Thyroid gland (tissue), 4 donors: Measurements from ENCODE around the gene SYCN. TPM values are rescaled to one million over a fixed set of nuclear protein-coding genes. Genes with fewer than 3 reads are reported as not detected.
"Not testable (repeated sequence)": the region's sequence is repeated elsewhere in the genome, so short reads cannot be mapped to it uniquely, and the experiment has no call there.

Experiments used
- DNase-seq, 2 donors: peaks; one replicate each; pipeline ENCODE4 v3.0.0-alpha.2; 2019
- H3K27ac ChIP-seq, 3 donors: fragments of 200-600 bp; sonication (generic); 1 replicate in 2 of 3; 2 replicates in 1 of 3; pipeline ENCODE4 v1.5.1; 2016 to 2019; ENCODE audit warnings: mild to moderate bottlenecking in 1 of 3, moderate library complexity in 1 of 3
- H3K27me3 ChIP-seq: fragments of 200-600 bp; sonication (generic); one replicate; pipeline ENCODE4 v1.5.1; 2019
- H3K36me3 ChIP-seq, 2 donors: fragments of 200-600 bp; sonication (generic); one replicate each; pipeline ENCODE4 v1.5.1; 2016 to 2019
- H3K4me1 ChIP-seq, 2 donors: fragments of 200-600 bp; sonication (generic); one replicate each; pipeline ENCODE4 v1.5.1; 2017 to 2019
- H3K4me3 ChIP-seq, 3 donors: fragments of 200-600 bp; sonication (generic); replicated peaks in 1 of 3; 1 replicate in 2 of 3; 2 replicates in 1 of 3; pipeline ENCODE4 v1.5.1; 2016; ENCODE audit warnings: mild to moderate bottlenecking in 1 of 3
- H3K9me3 ChIP-seq: fragments of 200-600 bp; sonication (generic); one replicate; pipeline ENCODE4 v1.5.1; 2017
- POLR2A ChIP-seq, 2 donors: fragments of 450-650 bp; IDR thresholded peaks; one replicate each; pipeline ENCODE4 v1.6.1; 2017; ENCODE audit warnings: antibody characterized with exemption in 2 of 2, mild to moderate bottlenecking in 2 of 2, moderate library complexity in 1 of 2
- WGBS, 2 donors: methylation state at CpG; one replicate each; pipeline ENCODE4 v1.1.5; 2017; 5-methylcytosine and 5-hydroxymethylcytosine counted together
- intact Hi-C: fragments of 100-400 bp; cut with DNase I; formaldehyde crosslinking; loops from one replicate; pipeline ENCODE4 v1.15.1; 2023
- total RNA-seq, 4 donors: library from RNA; depleted of rRNA; stranded (reverse); fragments of >200 nt; gene quantifications; one replicate each; pipeline ENCODE4 v1.2.3, GENCODE V29; 2016
- TF ChIP-seq, protein P1 (sequence below), 6 experiments: fragments of 200-600 bp in 3 of 6; fragments of 450-650 bp in 3 of 6; sonication (generic) in 3 of 6; IDR thresholded peaks; one replicate each; pipeline ENCODE4 v1.5.1; 2016 to 2019; ENCODE audit warnings: antibody characterized with exemption in 6 of 6, mild to moderate bottlenecking in 2 of 6, inconsistent platforms in 1 of 6, moderate library complexity in 1 of 6

The SYCN gene
- total RNA-seq, 4 donors from 2014 or later, result not detected

DNA sequence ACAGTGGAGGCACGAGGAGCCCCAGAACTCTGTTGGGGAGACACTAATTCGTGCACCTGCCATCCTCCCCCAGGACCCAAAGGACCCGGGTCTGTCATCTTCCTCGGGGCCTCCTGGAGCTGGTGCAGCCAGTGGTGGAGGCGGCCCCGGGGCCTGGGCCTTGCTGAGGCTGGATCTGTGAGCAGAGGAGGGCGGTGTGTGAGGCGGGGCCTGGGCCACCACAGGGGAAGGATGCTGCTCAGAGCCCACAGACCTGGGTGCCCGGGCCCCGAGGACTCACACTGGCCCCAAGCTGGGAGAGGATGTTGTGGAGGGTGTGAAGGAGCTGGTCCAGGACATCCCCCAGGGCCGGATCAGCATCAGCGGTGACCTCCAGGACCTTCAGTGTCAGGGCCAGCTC lies 32.5 kb upstream of the SYCN start:
- Histone ChIP-seq H3K4me1 (no peaks in the 10 kb centered on the region), H3K36me3 (no peaks in the 10 kb centered on the region), H3K27me3 (no peaks in the 10 kb centered on the region), H3K4me3 (no peak overlapping the region), H3K9me3 (no peaks in the 10 kb centered on the region), H3K27ac (no peak overlapping the region)
- 70 to 79% methylated on average over 11 to 12 of the region's 12 CpGs for WGBS, 2 donors
- intact Hi-C loops, result no loop called here
- DNase-seq, result no peak
- no peak for TF ChIP-seq POLR2A (IDR thresholded peaks at IDR 0.05)
- TF ChIP-seq, protein P1, sequence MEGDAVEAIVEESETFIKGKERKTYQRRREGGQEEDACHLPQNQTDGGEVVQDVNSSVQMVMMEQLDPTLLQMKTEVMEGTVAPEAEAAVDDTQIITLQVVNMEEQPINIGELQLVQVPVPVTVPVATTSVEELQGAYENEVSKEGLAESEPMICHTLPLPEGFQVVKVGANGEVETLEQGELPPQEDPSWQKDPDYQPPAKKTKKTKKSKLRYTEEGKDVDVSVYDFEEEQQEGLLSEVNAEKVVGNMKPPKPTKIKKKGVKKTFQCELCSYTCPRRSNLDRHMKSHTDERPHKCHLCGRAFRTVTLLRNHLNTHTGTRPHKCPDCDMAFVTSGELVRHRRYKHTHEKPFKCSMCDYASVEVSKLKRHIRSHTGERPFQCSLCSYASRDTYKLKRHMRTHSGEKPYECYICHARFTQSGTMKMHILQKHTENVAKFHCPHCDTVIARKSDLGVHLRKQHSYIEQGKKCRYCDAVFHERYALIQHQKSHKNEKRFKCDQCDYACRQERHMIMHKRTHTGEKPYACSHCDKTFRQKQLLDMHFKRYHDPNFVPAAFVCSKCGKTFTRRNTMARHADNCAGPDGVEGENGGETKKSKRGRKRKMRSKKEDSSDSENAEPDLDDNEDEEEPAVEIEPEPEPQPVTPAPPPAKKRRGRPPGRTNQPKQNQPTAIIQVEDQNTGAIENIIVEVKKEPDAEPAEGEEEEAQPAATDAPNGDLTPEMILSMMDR (IDR thresholded peaks at IDR 0.05), result no peak

DNA sequence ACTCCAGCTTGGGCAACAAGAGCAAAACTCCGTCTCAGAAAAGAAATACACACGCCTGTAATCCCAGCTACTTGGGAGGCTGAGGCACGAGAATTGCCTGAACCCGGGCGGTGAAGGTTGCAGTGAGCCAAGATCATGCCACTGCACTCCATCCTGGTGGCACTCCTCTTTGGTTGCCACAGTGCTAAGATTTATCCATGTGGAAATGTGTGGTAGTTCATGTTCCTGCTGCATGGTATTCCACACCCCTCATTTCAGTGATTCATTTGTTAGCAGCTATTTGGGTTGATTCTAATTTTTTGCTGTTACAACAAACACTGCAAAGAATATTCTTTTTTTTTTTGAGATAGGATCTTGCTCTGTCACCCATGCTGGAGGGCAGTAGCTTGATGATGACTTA lies 28.6 kb upstream of the SYCN start:
- Histone ChIP-seq H3K27me3 (no peaks in the 10 kb centered on the region), H3K4me1 (no peaks in the 10 kb centered on the region), H3K9me3 (no peaks in the 10 kb centered on the region), H3K27ac (no peak overlapping the region), H3K36me3 (no peaks in the 10 kb centered on the region), H3K4me3 (no peak overlapping the region)
- no peak for DNase-seq
- 87 to 89% methylated on average over 5 of the region's 5 CpGs for WGBS, 2 donors
- TF ChIP-seq, protein P1 (IDR thresholded peaks at IDR 0.05), result no peak
- no peak for TF ChIP-seq POLR2A (IDR thresholded peaks at IDR 0.05)
- intact Hi-C loops, result no loop called here

DNA sequence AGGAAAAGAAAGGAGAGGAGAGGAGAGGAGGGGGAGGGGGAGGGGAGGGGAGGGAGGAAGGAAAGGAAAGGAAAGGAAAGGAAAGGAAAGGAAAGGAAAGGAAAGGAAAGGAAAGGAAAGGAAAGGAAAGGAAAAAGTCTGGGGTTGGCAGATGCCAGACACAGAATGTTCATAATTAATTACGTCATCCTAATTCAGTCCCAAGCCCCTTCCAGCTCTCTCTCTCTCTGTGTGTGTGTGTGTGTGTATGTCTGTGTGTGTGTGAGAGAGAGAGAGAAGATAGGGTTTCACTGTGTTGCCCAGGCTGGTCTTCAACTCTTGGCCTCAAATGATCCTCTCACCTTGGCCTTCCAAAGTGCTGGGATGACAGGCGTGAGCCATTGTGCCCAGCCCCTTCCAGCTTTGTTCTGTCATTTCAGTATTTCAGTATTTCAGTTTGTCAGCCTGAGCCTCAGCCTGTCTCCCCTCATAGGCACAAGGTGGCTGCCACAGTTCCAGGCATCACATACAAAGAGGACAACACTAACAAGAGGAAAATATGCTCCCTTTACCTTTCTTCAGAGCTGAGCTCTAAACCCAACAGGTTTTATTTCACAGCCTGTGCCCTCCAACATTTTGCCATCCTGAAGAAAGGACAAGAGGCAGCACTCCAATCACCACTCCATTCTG lies 26.2 kb upstream of the SYCN start:
- H3K9me3 ChIP-seq, result no peaks in the 10 kb centered on the region
- H3K4me3 ChIP-seq, result no peak overlapping the region
- 72 to 79% methylated on average over 2 of the region's 2 CpGs for whole genome bisulfite sequencing, 2 donors
- H3K4me1 ChIP-seq, result no peaks in the 10 kb centered on the region
- H3K27ac ChIP-seq, result no peak overlapping the region
- no peak for TF ChIP-seq POLR2A (IDR thresholded peaks at IDR 0.05)
- TF ChIP-seq, protein P1 (IDR thresholded peaks at IDR 0.05), result no peak
- no peak for DNase-seq
- no peaks in the 10 kb centered on the region for H3K27me3 ChIP-seq
- no peaks in the 10 kb centered on the region for H3K36me3 ChIP-seq
- intact Hi-C loops, result no loop called here

DNA sequence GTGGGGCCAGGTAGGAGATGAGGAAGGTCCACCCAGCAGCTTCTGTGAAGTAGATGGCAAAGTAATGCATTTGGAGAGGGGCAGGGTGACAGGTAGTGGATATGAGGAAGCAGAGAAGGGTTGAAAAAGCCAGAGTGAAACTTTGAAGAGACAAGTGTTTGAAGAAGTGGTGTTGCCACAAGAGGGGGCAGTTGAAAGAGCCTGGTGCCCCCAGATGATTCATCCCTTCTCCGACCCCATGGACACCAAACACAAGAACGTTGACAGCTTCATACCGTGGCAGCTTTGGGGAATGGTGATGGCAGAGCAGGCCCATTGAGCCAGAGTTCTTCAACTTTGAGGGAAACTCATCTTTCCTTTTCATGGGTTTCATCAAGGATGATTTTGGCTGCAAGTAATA lies 20.8 kb upstream of the SYCN start:
- Histone ChIP-seq H3K9me3 (no peaks in the 10 kb centered on the region), H3K36me3 (no peaks in the 10 kb centered on the region), H3K4me3 (no peak overlapping the region), H3K4me1 (no peaks in the 10 kb centered on the region), H3K27ac (no peak overlapping the region), H3K27me3 (no peaks in the 10 kb centered on the region)
- intact Hi-C loops, result no loop called here
- 28 to 46% methylated on average over 3 of the region's 3 CpGs for WGBS, 2 donors
- TF ChIP-seq POLR2A (IDR thresholded peaks at IDR 0.05), result no peak
- TF ChIP-seq, protein P1 (IDR thresholded peaks at IDR 0.05), result no peak
- no peak for DNase-seq

DNA sequence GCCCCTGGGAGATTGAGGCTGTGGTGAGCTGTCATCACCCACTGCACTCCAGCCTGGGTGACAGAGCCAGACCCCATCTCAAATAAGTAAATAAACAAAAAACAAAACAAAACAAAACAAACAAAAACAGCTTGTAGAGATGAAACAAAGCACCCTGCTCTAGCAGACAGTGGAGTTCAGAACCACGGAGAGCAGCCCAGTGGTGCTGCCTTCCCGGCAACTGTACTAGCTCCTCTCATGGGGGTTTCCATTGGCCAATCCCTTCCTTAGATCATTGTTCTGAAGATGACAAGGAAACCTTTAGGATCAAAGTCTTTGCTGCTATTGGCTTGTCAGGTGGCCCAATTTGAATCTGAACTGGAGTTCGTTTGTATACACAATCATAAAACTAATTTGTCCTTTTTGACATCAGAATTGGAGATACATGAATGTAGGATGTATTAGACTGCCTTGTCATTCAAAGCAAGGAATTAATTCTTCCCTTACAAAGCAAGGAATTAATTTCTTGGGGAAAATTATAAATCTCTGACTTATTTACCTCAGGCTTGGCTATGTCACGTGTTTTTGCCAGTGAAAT lies 19.7 kb upstream of the SYCN start:
- 20% methylated on average over 4 of the region's 4 CpGs for WGBS, 2 donors

DNA sequence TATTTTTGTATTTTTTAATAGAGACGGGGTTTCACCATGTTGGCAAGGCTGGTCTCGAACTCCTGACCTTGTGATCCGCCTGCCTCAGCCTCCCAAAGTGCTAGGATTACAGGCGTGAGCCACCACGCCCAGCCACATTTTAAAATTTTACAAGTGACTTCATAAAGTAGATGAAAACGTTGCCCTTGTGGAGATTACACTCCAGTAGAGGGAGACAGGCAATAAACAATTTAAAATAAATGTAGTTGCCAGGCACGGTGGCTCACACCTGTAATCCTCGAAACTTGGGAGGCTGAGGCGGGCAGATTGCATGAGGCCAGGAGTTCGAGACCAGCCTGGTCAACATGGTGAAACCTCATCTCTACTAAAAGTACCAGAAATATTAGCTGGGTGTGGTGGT lies 15.0 kb upstream of the SYCN start:
- intact Hi-C loops, H3K9me3 ChIP-seq, H3K27me3 ChIP-seq, H3K27ac ChIP-seq, H3K4me1 ChIP-seq, H3K4me3 ChIP-seq, H3K36me3 ChIP-seq, DNase-seq: not testable (repeated sequence)
- 74% methylated on average over 10 of the region's 10 CpGs for WGBS, 2 donors

More for the DNA sequence above, 19.7 kb upstream of the SYCN start:
- Histone ChIP-seq H3K4me3 (no peak overlapping the region), H3K9me3 (no peaks in the 10 kb centered on the region), H3K27ac (no peak overlapping the region), H3K4me1 (no peaks in the 10 kb centered on the region), H3K36me3 (no peaks in the 10 kb centered on the region), H3K27me3 (no peaks in the 10 kb centered on the region)
- TF ChIP-seq, protein P1 (IDR thresholded peaks at IDR 0.05), result no peak
- TF ChIP-seq POLR2A (IDR thresholded peaks at IDR 0.05), result no peak
- DNase-seq, result no peak
- intact Hi-C loops, result no loop called here
